NK-92 (cell line): ENCODE measurements around the gene CWF19L1.

Experiments
- DNase-seq: peaks from one replicate; lab custom pipeline; 2025; ENCODE audit not compliant: unreplicated experiment; lab: John Stamatoyannopoulos, UW

CWF19L1 gene

DNA sequence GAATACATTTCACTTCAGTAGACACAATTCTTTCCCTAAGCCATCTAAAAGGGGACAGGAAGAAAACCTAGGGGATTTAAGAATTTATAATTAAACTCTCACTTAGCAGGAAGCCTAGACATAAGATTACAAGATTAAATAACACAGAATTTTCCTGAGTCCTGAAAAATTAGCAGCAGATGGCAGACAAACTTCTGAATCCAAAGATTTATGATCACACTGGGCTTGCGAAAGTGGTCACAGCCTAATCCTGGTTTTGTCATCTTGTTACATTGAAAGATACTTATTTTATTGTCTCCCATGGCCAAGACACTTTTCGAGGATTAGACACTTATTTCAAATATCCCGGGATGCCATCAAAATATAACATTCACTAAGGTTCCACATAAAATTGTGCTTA, 84.5 kb downstream of the CWF19L1 start:
- DNase-seq, result no peak
